Caco-2 (cell line): Measurements from ENCODE around the gene PMEL. TPM values are rescaled to one million over a fixed set of nuclear protein-coding genes. Genes with fewer than 3 reads are reported as not detected.

Experiments
- BruUV-seq: library from RNA; stranded (reverse); fragments of 400-500 nt; replicated peaks from 2 replicates; lab custom pipeline; 2021; lab: Mats Ljungman, UMichigan
- CTCF ChIA-PET: fragments of 300-600 bp; sonication (Branson Sonifier 250); formaldehyde crosslinking; loops from one replicate; lab custom pipeline; 2022; ENCODE audit warnings: antibody characterized with exemption; lab: Charles Lee
- POLR2A ChIA-PET: fragments of 300-600 bp; sonication (Branson Sonifier 250); formaldehyde crosslinking; loops from one replicate; lab custom pipeline; 2022; ENCODE audit warnings: antibody characterized with exemption; lab: Charles Lee
- DNase-seq, 2 experiments: peaks; one replicate each; pipeline versions ENCODE4 v3.0.0 to v3.0.0-alpha.2; 2020 to 2022
- H3K27me3 ChIP-seq: replicated peaks from 2 replicates; pipeline ENCODE4 v1.6.0; 2011; ENCODE audit warnings: low read length; ENCODE audit not compliant: control insufficient read depth, insufficient read depth
- H3K36me3 ChIP-seq: 2 replicates; pipeline ENCODE4 v1.5.1; 2011; ENCODE audit warnings: low read length; ENCODE audit not compliant: control insufficient read depth, insufficient read depth
- H3K4me1 ChIP-seq: fragments of 250-450 bp; sonication (Bioruptor Pico); 2 replicates; pipeline ENCODE4 v1.5.1; 2020; ENCODE audit warnings: mild to moderate bottlenecking
- H3K4me3 ChIP-seq: 2 replicates; pipeline ENCODE4 v1.5.1; 2011; ENCODE audit warnings: low read depth, mild to moderate bottlenecking, control low read depth, low read length
- H3K9me3 ChIP-seq: fragments of 250-450 bp; sonication (Bioruptor Pico); 2 replicates; pipeline ENCODE4 v1.5.1; 2020; ENCODE audit warnings: mild to moderate bottlenecking, moderate library complexity
- H3K27ac Mint-ChIP-seq: one replicate; pipeline ENCODE4 v1.8.0; 2022; ENCODE audit warnings: mixed read lengths; ENCODE audit not compliant: unreplicated experiment
- H3K27me3 Mint-ChIP-seq: one replicate; pipeline ENCODE4 v1.8.0; 2022; ENCODE audit warnings: mixed read lengths; ENCODE audit not compliant: insufficient read depth, unreplicated experiment
- H3K36me3 Mint-ChIP-seq: one replicate; pipeline ENCODE4 v1.8.0; 2022; ENCODE audit warnings: mild to moderate bottlenecking, mixed read lengths; ENCODE audit not compliant: insufficient read depth, unreplicated experiment
- H3K4me1 Mint-ChIP-seq: one replicate; pipeline ENCODE4 v1.8.0; 2022; ENCODE audit warnings: low read depth, mixed read lengths; ENCODE audit not compliant: unreplicated experiment
- H3K4me3 Mint-ChIP-seq: one replicate; pipeline ENCODE4 v1.8.0; 2022; ENCODE audit warnings: mild to moderate bottlenecking, moderate library complexity, mixed read lengths; ENCODE audit not compliant: unreplicated experiment
- H3K9me3 Mint-ChIP-seq: one replicate; pipeline ENCODE4 v1.8.0; 2022; ENCODE audit warnings: mixed read lengths; ENCODE audit not compliant: unreplicated experiment
- intact Hi-C: fragments of 100-400 bp; cut with micrococcal nuclease; formaldehyde crosslinking; loops from one replicate; pipeline ENCODE4 v1.10.0; 2022; ENCODE audit not compliant: unreplicated experiment
- total RNA-seq: library from RNA; stranded (reverse); gene quantifications from 2 replicates; pipeline ENCODE4 v1.2.3, GENCODE V29; 2022
- TF ChIP-seq, protein P1 (sequence below), 2 experiments: fragments of 200-600 bp in 1 of 2; IDR thresholded peaks; 1 replicate in 1 of 2; 2 replicates in 1 of 2; pipeline versions ENCODE4 v1.5.1 to v1.8.0; 2011 to 2022; ENCODE audit warnings: antibody characterized with exemption in 1 of 2, control low read depth in 1 of 2, inconsistent platforms in 1 of 2, low read depth in 1 of 2, low read length in 1 of 2, mild to moderate bottlenecking in 1 of 2, moderate library complexity in 1 of 2; ENCODE audit not compliant: insufficient read depth in 1 of 2, severe bottlenecking in 1 of 2, unreplicated experiment in 1 of 2

The PMEL gene
- total RNA-seq, 1 experiment from 2014 or later, result 9.7 TPM

DNA sequence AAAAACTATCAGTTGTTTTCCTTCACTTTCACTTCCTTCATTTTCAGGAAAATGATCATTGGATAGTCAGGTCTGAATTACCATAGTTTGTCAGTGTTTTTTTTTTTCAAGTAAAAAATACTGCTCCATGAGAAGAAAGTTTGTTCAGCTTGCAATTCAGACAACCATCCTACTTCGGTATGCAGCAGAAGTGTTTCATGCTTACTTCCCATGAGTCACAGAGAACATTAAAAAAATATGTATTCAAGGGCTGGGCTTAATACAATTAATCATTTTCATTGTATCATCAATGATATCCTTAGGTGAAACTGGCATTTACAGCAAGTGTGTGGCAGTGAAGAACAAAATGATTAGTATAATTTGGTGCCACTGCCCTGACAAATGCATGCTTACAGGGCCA, 59.8 kb downstream of the PMEL start:
- POLR2A ChIA-PET, result no interaction called here
- Histone ChIP-seq H3K9me3 (no peaks in the 10 kb centered on the region), H3K27me3 (no peaks in the 10 kb centered on the region), H3K36me3 (peaks cover 1% of the 10 kb centered on the region), H3K4me1 (peaks cover 13% of the 10 kb centered on the region), H3K4me3 (no peak overlapping the region)
- CTCF ChIA-PET, result no interaction called here
- BruUV-seq, result no TSS peak
- intact Hi-C loops, result no loop called here
- no peak for DNase-seq
- Mint-ChIP-seq H3K9me3 (no peaks in the 10 kb centered on the region), H3K4me3 (no peak overlapping the region), H3K36me3 (peaks cover 29% of the 10 kb centered on the region), H3K4me1 (peaks cover 15% of the 10 kb centered on the region), H3K27me3 (no peaks in the 10 kb centered on the region), H3K27ac (no peak overlapping the region)
- TF ChIP-seq, protein P1, sequence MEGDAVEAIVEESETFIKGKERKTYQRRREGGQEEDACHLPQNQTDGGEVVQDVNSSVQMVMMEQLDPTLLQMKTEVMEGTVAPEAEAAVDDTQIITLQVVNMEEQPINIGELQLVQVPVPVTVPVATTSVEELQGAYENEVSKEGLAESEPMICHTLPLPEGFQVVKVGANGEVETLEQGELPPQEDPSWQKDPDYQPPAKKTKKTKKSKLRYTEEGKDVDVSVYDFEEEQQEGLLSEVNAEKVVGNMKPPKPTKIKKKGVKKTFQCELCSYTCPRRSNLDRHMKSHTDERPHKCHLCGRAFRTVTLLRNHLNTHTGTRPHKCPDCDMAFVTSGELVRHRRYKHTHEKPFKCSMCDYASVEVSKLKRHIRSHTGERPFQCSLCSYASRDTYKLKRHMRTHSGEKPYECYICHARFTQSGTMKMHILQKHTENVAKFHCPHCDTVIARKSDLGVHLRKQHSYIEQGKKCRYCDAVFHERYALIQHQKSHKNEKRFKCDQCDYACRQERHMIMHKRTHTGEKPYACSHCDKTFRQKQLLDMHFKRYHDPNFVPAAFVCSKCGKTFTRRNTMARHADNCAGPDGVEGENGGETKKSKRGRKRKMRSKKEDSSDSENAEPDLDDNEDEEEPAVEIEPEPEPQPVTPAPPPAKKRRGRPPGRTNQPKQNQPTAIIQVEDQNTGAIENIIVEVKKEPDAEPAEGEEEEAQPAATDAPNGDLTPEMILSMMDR (IDR thresholded peaks at IDR 0.05; ENCODE audit: insufficient read depth in 1 of 2, low read depth in 1 of 2, low read length in 1 of 2, severe bottlenecking in 1 of 2, unreplicated experiment in 1 of 2), result no peak

Other genes with a start within 250 kb of the PMEL start
- gene BLOC1S1, start 250.0 kb downstream of the PMEL start, total RNA-seq, result 59.4 and 73.7 TPM in 2 replicates
- 6.0 and 9.7 TPM in 2 replicates for gene RDH5, start 245.6 kb downstream of the PMEL start, total RNA-seq
- gene CD63, start 237.0 kb downstream of the PMEL start, total RNA-seq, result 947 and 983 TPM in 2 replicates
- gene GDF11, start 222.9 kb downstream of the PMEL start, total RNA-seq, result 11.0 and 13.3 TPM in 2 replicates
- 70.9 and 77.6 TPM in 2 replicates for gene SARNP, start 148.3 kb downstream of the PMEL start, total RNA-seq
- 44.0 and 48.3 TPM in 2 replicates for gene ORMDL2, start 148.0 kb downstream of the PMEL start, total RNA-seq
- gene DNAJC14, start 136.5 kb downstream of the PMEL start, total RNA-seq, result 21.1 and 24.5 TPM in 2 replicates
- 1.9 and 2.2 TPM in 2 replicates for gene MMP19, start 123.1 kb downstream of the PMEL start, total RNA-seq
- 39.3 and 47.2 TPM in 2 replicates for gene PYM1, start 38.1 kb downstream of the PMEL start, total RNA-seq
- gene DGKA, start 34.9 kb downstream of the PMEL start, total RNA-seq, result 19.4 and 22.2 TPM in 2 replicates
- gene CDK2, start 788 bp upstream of the PMEL start, total RNA-seq, result 103 and 110 TPM in 2 replicates
- 98.4 and 107 TPM in 2 replicates for gene RAB5B, start 8.0 kb upstream of the PMEL start, total RNA-seq
- 37.9 and 40.8 TPM in 2 replicates for gene SUOX, start 31.2 kb upstream of the PMEL start, total RNA-seq
- gene IKZF4, start 55.0 kb upstream of the PMEL start, total RNA-seq, result 15.6 and 15.7 TPM in 2 replicates
- gene RPS26, start 75.9 kb upstream of the PMEL start, total RNA-seq, result 50.2 and 60.4 TPM in 2 replicates
- 101 and 109 TPM in 2 replicates for gene ERBB3, start 114.1 kb upstream of the PMEL start, total RNA-seq
- gene PA2G4, start 138.5 kb upstream of the PMEL start, total RNA-seq, result 178 and 190 TPM in 2 replicates
- 3,009 and 3,051 TPM in 2 replicates for gene RPL41, start 150.6 kb upstream of the PMEL start, total RNA-seq
- 3.5 and 4.4 TPM in 2 replicates for gene ZC3H10, start 152.2 kb upstream of the PMEL start, total RNA-seq
- gene ESYT1, start 162.2 kb upstream of the PMEL start, total RNA-seq, result 70.4 and 79.0 TPM in 2 replicates
- gene MYL6B, start 186.5 kb upstream of the PMEL start, total RNA-seq, result 40.5 and 44.8 TPM in 2 replicates
- 960 and 1,174 TPM in 2 replicates for gene MYL6, start 192.3 kb upstream of the PMEL start, total RNA-seq
- 89.1 and 94.8 TPM in 2 replicates for gene SMARCC2, start 223.4 kb upstream of the PMEL start, total RNA-seq